ENCODE results near the gene UTY.

DNA sequence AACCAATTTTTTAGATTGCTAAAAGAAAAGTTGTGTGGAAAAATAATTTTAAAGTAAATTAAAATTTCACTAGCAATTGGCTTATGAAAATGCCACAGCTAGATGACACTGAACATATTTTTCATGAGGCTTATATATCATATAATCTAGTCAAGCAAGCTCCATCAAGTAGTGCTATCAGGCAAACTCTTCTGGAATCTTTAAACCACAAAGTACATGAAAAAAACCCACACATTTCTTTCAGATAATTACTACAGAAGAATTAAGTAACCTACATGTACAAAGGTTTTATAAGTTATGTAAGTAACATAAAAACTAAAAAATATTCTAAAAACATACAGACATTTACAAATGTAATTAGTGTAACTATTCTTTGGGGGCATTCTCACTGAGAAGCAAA, 229.4 kb downstream of the UTY start:
- TF ChIP-seq, protein P1, sequence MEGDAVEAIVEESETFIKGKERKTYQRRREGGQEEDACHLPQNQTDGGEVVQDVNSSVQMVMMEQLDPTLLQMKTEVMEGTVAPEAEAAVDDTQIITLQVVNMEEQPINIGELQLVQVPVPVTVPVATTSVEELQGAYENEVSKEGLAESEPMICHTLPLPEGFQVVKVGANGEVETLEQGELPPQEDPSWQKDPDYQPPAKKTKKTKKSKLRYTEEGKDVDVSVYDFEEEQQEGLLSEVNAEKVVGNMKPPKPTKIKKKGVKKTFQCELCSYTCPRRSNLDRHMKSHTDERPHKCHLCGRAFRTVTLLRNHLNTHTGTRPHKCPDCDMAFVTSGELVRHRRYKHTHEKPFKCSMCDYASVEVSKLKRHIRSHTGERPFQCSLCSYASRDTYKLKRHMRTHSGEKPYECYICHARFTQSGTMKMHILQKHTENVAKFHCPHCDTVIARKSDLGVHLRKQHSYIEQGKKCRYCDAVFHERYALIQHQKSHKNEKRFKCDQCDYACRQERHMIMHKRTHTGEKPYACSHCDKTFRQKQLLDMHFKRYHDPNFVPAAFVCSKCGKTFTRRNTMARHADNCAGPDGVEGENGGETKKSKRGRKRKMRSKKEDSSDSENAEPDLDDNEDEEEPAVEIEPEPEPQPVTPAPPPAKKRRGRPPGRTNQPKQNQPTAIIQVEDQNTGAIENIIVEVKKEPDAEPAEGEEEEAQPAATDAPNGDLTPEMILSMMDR (IDR thresholded peaks at IDR 0.05) = no peak
- TF ChIP-seq POLR2A (IDR thresholded peaks at IDR 0.05) (no peak), POLR2AphosphoS5 (IDR thresholded peaks at IDR 0.05) (no peak)
